Activated T-cell treated with anti-CD3 and anti-CD28 coated beads, Interleukin-2, amount 50 U/mL, for 48 hours (primary cell): ENCODE measurements around the gene ANKRD62.
"Not testable (repeated sequence)": the region's sequence is repeated elsewhere in the genome, so short reads cannot be mapped to it uniquely, and the experiment has no call there.

ENCODE experiments used
- DNase-seq, 2 experiments: peaks; one replicate each; pipeline ENCODE4 v3.0.0-alpha.2; 2020

ANKRD62 gene

GRCh38 chr18:12066910-12067511, 26.6 kb upstream of the ANKRD62 start:
- no peak for DNase-seq

GRCh38 chr18:12067671-12068070, 26.0 kb upstream of the ANKRD62 start:
- DNase-seq, result no peak

- DNase-seq, result not testable (repeated sequence)
Measured at GRCh38 chr18:12068316-12068949, 25.2 kb upstream of the ANKRD62 start.

- no peak for DNase-seq
Measured at GRCh38 chr18:12068950-12069320, 24.7 kb upstream of the ANKRD62 start.

GRCh38 chr18:12071066-12071465, 22.6 kb upstream of the ANKRD62 start:
- DNase-seq, result not testable (repeated sequence)

- DNase-seq, result no peak
Measured at GRCh38 chr18:12072996-12073395, 20.6 kb upstream of the ANKRD62 start.

- no peak for DNase-seq
Measured at GRCh38 chr18:12074736-12075135, 18.9 kb upstream of the ANKRD62 start.

- no peak for DNase-seq
Measured at GRCh38 chr18:12076424-12077140, 17.1 kb upstream of the ANKRD62 start.

GRCh38 chr18:12077994-12078393, 15.6 kb upstream of the ANKRD62 start:
- DNase-seq, result not testable (repeated sequence)

GRCh38 chr18:12079491-12080237, 14.0 kb upstream of the ANKRD62 start:
- DNase-seq, result no peak

GRCh38 chr18:12085136-12085535, 8.5 kb upstream of the ANKRD62 start:
- no peak for DNase-seq

- DNase-seq, result no peak
Measured at GRCh38 chr18:12085786-12086185, 7.9 kb upstream of the ANKRD62 start.

- DNase-seq, result no peak
Measured at GRCh38 chr18:12086249-12086648, 7.4 kb upstream of the ANKRD62 start.

GRCh38 chr18:12086677-12087470, 6.8 kb upstream of the ANKRD62 start:
- no peak for DNase-seq

GRCh38 chr18:12087471-12088025, 6.1 kb upstream of the ANKRD62 start:
- DNase-seq, result no peak

- no peak for DNase-seq
Measured at GRCh38 chr18:12088096-12088495, 5.5 kb upstream of the ANKRD62 start.

GRCh38 chr18:12088731-12089375, 4.8 kb upstream of the ANKRD62 start:
- no peak for DNase-seq

GRCh38 chr18:12091538-12092141, 2.0 kb upstream of the ANKRD62 start:
- no peak for DNase-seq

GRCh38 chr18:12092398-12093229, 1.0 kb upstream of the ANKRD62 start:
- DNase-seq, result no peak

GRCh38 chr18:12098374-12098773, 4.7 kb downstream of the ANKRD62 start:
- no peak for DNase-seq
